GM12878 (cell line): ENCODE measurements around the gene C19orf67. TPM values are rescaled to one million over a fixed set of nuclear protein-coding genes. Genes with fewer than 3 reads are reported as not detected.

Experiments used
- NFYB ChIP-seq: IDR thresholded peaks from 2 replicates; pipeline ENCODE4 v1.6.1; 2011; ENCODE audit warnings: low read depth, mild to moderate bottlenecking, low read length, improper control_type of control experiment, moderate library complexity; ENCODE audit not compliant: insufficient read depth
- RB1 ChIP-seq: fragments of 450-650 bp; formaldehyde crosslinking; IDR thresholded peaks from 2 replicates; pipeline ENCODE4 v1.6.1; 2017; ENCODE audit warnings: mild to moderate bottlenecking, borderline replicate concordance
- TARDBP ChIP-seq: IDR thresholded peaks from 2 replicates; pipeline ENCODE4 v1.6.1; 2016; ENCODE audit warnings: borderline replicate concordance
- TCF12 ChIP-seq: IDR thresholded peaks from 2 replicates; pipeline ENCODE4 v1.6.1; 2011; ENCODE audit warnings: low read depth, mild to moderate bottlenecking, low read length
- polyA plus RNA-seq, 11 experiments: library from polyadenylated mRNA; depleted of rRNA in 4 of 11; unstranded in 6 of 11; stranded (reverse) in 5 of 11; fragments of >200 nt; fragmentation: Nextera tagmentation in 4 of 11; fragmentation: Illumina TruSeq in 1 of 11; extraction: Ambion mirVana in 4 of 11; extraction: Trizol in 1 of 11; gene quantifications; 1 replicate in 1 of 11; 2 replicates in 10 of 11; pipeline versions ENCODE4 v1.2.1 to v1.2.3, GENCODE V29; 2011 to 2016; ENCODE audit warnings: inconsistent platforms in 2 of 11, missing spikeins in 2 of 11, low read depth in 1 of 11
- total RNA-seq, 4 experiments: library from RNA; depleted of rRNA in 3 of 4; stranded (reverse); fragments of >200 nt in 3 of 4; fragmentation: Illumina TruSeq in 1 of 4; extraction: Trizol in 1 of 4; gene quantifications; 2 replicates each; pipeline versions ENCODE4 v1.2.1 to v1.2.3, GENCODE V29; 2013 to 2021
- TF ChIP-seq, protein P1 (sequence below): fragments of 450-650 bp; IDR thresholded peaks from 2 replicates; pipeline ENCODE4 v1.6.1; 2017; ENCODE audit warnings: mild to moderate bottlenecking, moderate library complexity
- TF ChIP-seq, protein P2 (sequence below): IDR thresholded peaks from 2 replicates; pipeline ENCODE4 v1.6.1; 2011; ENCODE audit warnings: borderline replicate concordance, low read depth, mild to moderate bottlenecking, moderate library complexity, low read length; ENCODE audit not compliant: insufficient read depth, poor library complexity, severe bottlenecking

Gene C19orf67
- total and polyA plus RNA-seq, 10 of the 15 experiments (the other 5 are each of a cell fraction or from before 2014, with no cell fraction given): 0.14 TPM; not detected in 9

DNA sequence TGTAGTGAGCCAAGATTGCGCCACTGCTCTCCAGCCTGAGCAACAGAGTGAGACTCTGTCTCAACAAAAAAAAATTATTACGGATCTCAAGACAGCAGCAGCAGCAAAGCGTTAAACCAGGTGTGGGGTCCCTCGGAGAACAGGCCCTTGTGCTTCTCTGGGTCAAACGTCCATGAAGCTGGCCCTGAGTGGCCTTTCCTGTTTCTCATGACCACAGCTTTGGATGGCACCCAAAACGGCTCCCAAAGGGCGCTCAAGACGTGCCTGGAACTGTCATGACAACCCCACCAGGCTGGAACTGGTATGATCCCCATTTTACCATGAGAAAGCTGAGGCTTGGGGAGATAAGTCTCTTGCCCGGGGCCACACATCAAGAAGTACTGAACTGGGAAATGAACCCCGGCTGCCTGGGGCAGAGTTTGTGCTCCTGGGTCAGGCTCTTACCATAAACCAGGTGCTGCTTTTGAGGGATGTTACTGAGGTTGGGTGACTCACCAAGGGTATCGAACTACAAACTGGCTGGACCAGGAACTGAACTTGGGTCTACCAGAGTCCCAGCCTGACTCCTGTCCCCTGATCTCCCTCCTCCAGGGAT lies 16.6 kb upstream of the C19orf67 start (continued):
- TF ChIP-seq, protein P1, sequence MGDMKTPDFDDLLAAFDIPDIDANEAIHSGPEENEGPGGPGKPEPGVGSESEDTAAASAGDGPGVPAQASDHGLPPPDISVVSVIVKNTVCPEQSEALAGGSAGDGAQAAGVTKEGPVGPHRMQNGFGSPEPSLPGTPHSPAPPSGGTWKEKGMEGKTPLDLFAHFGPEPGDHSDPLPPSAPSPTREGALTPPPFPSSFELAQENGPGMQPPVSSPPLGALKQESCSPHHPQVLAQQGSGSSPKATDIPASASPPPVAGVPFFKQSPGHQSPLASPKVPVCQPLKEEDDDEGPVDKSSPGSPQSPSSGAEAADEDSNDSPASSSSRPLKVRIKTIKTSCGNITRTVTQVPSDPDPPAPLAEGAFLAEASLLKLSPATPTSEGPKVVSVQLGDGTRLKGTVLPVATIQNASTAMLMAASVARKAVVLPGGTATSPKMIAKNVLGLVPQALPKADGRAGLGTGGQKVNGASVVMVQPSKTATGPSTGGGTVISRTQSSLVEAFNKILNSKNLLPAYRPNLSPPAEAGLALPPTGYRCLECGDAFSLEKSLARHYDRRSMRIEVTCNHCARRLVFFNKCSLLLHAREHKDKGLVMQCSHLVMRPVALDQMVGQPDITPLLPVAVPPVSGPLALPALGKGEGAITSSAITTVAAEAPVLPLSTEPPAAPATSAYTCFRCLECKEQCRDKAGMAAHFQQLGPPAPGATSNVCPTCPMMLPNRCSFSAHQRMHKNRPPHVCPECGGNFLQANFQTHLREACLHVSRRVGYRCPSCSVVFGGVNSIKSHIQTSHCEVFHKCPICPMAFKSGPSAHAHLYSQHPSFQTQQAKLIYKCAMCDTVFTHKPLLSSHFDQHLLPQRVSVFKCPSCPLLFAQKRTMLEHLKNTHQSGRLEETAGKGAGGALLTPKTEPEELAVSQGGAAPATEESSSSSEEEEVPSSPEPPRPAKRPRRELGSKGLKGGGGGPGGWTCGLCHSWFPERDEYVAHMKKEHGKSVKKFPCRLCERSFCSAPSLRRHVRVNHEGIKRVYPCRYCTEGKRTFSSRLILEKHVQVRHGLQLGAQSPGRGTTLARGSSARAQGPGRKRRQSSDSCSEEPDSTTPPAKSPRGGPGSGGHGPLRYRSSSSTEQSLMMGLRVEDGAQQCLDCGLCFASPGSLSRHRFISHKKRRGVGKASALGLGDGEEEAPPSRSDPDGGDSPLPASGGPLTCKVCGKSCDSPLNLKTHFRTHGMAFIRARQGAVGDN: no peak
- no peak for TF ChIP-seq TCF12
- TF ChIP-seq, protein P2, sequence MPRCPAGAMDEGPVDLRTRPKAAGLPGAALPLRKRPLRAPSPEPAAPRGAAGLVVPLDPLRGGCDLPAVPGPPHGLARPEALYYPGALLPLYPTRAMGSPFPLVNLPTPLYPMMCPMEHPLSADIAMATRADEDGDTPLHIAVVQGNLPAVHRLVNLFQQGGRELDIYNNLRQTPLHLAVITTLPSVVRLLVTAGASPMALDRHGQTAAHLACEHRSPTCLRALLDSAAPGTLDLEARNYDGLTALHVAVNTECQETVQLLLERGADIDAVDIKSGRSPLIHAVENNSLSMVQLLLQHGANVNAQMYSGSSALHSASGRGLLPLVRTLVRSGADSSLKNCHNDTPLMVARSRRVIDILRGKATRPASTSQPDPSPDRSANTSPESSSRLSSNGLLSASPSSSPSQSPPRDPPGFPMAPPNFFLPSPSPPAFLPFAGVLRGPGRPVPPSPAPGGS: no peak
- no peak for TF ChIP-seq TARDBP
- no peak for TF ChIP-seq NFYB
- no peak for TF ChIP-seq RB1
